ENCODE data around the gene BABAM2. TPM values are rescaled to one million over a fixed set of nuclear protein-coding genes. Genes with fewer than 3 reads are reported as not detected.
A peak's percentile ranks its signal among the peaks of the same experiment; 100 is the strongest.

BABAM2 gene
- total RNA-seq, 2 experiments from 2014 or later, result 50.7 to 51.0 TPM

DNA sequence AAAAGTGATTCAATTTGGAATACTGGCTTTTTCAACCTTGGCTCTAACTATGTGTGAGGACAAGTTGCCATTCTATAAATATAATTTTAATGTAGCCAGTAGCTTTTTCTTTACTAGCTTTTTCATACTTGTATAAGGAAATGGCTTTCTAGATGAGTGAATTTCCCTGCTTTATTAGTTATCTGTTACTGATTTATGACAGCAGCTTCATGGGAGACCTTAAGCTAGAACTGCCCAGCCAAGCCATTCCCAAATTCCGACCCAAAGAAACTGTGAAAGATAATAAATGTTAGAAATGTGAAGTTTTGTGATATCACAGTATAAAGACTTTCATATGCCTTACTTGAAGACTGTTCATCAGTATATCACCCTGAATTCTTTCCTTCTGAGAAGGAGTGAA is 32.3 kb downstream of the BABAM2 start:
- no peak overlapping the region for H3K4me3 Mint-ChIP-seq

DNA sequence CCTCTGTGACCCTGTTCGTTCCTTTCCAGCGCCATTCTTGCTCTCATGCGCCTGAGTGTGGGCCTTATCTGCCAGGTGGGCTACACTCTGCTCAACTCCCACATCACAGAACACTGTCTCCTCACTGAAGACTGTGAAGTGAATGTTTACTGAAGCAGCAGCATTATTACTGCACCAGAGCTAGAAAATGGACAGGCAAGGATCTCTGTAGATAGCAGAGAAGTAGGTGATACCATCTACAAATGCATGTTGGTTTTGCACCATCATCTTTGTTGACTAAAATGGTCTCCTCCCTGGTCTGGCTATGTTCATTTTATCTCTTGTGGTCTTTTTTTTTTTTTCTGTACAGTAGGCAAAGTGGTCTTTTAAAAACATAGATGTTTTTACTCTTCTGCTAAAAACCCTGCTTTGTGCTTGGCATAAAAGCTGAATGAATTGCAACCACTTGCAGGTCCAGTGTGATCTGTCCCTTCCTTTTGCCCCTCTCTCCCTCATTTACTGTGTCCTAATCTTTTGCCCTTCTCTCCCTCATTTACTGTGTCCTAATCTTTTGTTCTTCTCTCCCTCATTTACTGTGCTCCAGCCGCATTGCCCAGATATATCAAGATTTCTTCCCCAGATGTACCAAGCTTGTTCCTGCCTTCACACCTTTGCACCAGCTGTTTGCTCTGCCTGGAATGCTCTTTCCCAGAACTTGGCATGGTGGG is 35.4 kb downstream of the BABAM2 start:
- Mint-ChIP-seq H3K27me3 (no peaks in the 10 kb centered on the region), H3K9me3 (no peaks in the 10 kb centered on the region), H3K27ac (no peak overlapping the region), H3K4me1 (peaks cover 13% of the 10 kb centered on the region), H3K36me3 (peaks cover 39% of the 10 kb centered on the region), H3K4me3 (no peak overlapping the region)
- no peak for ATAC-seq (ENCODE audit: low read depth)
- DNase-seq, result no peak
- POLR2A ChIA-PET, result no interaction called here

More for the DNA sequence above, 32.3 kb downstream of the BABAM2 start:
- H3K27ac Mint-ChIP-seq, result no peak overlapping the region
- H3K9me3 Mint-ChIP-seq, result no peaks in the 10 kb centered on the region
- H3K27me3 Mint-ChIP-seq, result no peaks in the 10 kb centered on the region
- H3K4me1 Mint-ChIP-seq, result peaks cover 17% of the 10 kb centered on the region
- DNase-seq, result no peak
- no peak for ATAC-seq (ENCODE audit: low read depth)
- POLR2A ChIA-PET, result no interaction called here
- H3K36me3 Mint-ChIP-seq, result peaks cover 44% of the 10 kb centered on the region

DNA sequence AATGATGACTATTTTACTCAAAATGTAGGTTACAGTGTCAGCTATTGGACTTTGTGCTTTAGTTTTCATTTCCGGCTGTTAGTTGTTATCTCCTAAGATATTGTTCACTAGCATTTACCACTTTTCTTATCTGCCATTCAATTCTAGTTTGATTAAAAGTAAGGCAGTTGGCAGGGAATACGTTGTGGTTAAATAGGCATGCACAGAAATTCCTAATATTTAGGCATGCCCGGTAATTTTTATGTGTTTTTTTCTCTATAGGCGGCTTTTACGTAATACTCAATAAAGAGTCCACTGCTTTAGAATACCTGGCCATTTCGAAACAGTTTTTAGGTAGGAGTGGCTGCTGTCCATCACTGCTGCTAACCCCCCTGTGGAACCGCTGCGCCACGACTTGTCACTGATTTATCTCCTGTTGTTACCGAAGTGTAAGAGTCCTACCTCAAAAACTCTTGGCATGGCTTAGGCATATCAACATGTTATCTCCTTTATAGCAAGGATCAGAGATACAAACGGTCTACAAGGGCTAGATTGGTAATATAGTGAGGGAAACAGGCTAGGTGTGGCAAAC is 39.5 kb downstream of the BABAM2 start:
- Mint-ChIP-seq H3K27me3 (no peaks in the 10 kb centered on the region), H3K9me3 (no peaks in the 10 kb centered on the region), H3K36me3 (peaks cover 51% of the 10 kb centered on the region), H3K4me3 (no peak overlapping the region), H3K27ac (no peak overlapping the region), H3K4me1 (peaks cover 19% of the 10 kb centered on the region)
- no peak for DNase-seq
- ATAC-seq (ENCODE audit: low read depth), result no peak
- POLR2A ChIA-PET, result no interaction called here

DNA sequence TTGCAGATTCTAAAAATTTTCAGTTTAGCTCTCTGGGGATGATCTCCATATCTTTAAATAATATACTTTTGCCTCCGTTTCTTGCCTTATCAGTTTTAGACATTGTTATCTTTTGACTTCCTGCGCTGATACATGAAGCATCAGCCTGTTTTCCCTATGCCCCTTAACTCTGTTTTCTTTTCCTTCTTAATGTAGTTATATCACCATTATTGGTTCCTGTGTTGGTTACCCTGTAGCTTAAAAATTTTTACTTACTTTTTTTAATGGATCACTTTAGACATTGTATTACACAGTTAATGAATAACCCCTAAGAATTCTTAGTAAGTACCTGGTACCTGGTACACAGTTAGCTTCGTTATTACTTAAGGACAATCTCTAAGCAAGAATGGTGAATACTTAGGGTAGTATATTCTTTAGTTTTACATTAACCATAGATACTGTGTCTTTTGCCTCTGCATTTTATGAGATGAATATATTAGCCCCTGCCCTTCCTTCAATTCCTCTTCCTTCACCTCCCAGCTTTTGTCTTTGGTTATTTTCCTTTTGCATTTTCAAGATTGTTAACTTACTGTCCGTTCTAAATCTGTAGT is 40.9 kb downstream of the BABAM2 start:
- Mint-ChIP-seq H3K36me3 (peaks cover 39% of the 10 kb centered on the region), H3K27me3 (no peaks in the 10 kb centered on the region), H3K4me1 (peaks cover 12% of the 10 kb centered on the region)

DNA sequence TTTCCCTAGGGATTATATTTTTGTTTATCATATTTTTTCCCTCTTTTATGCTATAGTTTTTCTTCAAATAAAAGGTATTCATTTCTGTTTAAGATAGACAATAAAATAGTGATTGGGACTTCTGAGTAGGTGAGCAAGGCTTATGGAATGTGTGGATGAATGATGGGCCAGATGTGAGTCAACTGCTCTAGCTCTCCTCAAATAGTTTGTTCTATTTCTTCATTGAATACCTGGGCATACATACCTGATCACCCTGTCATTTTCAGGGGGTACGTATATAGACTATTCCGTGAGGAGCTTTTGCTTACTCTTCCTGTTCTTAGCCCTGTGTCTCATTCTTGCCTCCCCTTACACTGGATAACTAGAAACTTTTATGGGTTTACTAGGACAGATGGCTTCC is 41.9 kb downstream of the BABAM2 start:
- Mint-ChIP-seq H3K4me3 (no peak overlapping the region), H3K36me3 (peaks cover 39% of the 10 kb centered on the region), H3K4me1 (peaks cover 12% of the 10 kb centered on the region), H3K27me3 (no peaks in the 10 kb centered on the region), H3K27ac (no peak overlapping the region), H3K9me3 (no peaks in the 10 kb centered on the region)
- DNase-seq (no peak), ATAC-seq (ENCODE audit: low read depth) (no peak)
- POLR2A ChIA-PET, result no interaction called here

More for the DNA sequence above, 40.9 kb downstream of the BABAM2 start:
- Mint-ChIP-seq H3K4me3 (no peak overlapping the region), H3K27ac (no peak overlapping the region), H3K9me3 (no peaks in the 10 kb centered on the region)
- POLR2A ChIA-PET, result no interaction called here
- no peak for DNase-seq
- no peak for ATAC-seq (ENCODE audit: low read depth)

DNA sequence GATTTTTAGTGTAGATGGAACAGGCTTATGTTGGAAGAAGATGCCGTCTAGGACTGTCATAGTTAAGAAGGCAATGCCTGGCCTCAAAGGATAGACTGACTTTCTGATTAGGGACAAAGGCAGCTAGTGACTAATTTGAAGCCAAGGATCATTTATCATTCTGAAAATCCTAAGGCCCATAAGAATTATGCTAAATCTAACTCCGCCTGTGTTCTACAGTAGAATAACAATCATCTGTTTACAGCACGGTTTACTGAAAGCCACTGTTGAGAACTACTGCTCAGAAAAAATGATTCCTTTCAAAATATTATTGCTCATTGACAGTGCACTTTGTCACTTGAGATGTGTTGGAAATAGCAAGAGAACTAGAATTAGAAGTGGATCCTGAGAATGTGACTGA is 44.5 kb downstream of the BABAM2 start:
- H3K4me1 Mint-ChIP-seq, result peaks cover 14% of the 10 kb centered on the region
- H3K27me3 Mint-ChIP-seq, result no peaks in the 10 kb centered on the region
- DNase-seq, result no peak
- peaks cover 40% of the 10 kb centered on the region for H3K36me3 Mint-ChIP-seq
- POLR2A ChIA-PET, result no interaction called here
- no peak overlapping the region for H3K4me3 Mint-ChIP-seq
- H3K9me3 Mint-ChIP-seq, result no peaks in the 10 kb centered on the region
- ATAC-seq (ENCODE audit: low read depth), result no peak
- no peak overlapping the region for H3K27ac Mint-ChIP-seq

DNA sequence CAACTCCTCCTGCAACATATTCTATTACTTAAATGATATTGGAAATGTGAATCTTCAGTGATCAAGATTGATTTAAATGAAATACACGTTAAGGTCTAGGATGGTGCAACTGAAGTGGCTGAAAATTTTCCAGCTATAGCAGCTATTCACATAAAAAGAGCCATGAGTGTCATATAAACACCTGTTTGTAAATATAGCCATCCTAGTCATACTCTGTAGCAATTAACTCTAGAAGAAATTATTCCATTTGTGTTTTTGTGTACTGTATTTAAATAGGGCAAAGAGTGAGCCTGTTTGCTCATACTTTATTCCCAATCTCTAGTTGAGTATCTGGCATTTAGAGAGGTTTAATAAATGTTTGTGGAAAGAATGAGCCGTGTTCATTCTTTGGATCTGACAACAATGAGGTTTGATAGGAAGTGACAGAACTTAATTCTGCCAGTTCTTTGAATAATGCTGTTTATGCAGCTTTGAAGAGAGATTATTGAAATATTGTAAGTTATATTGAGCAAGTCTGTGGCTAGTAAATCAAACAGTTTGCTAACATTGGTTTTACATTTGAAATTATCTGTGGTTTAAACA is 49.7 kb downstream of the BABAM2 start:
- Mint-ChIP-seq H3K36me3 (peaks cover 27% of the 10 kb centered on the region), H3K4me1 (peaks cover 15% of the 10 kb centered on the region), H3K27me3 (no peaks in the 10 kb centered on the region), H3K27ac (no peak overlapping the region), H3K4me3 (no peak overlapping the region), H3K9me3 (no peaks in the 10 kb centered on the region)
- DNase-seq (no peak), ATAC-seq (ENCODE audit: low read depth) (no peak)
- POLR2A ChIA-PET, result no interaction called here

DNA sequence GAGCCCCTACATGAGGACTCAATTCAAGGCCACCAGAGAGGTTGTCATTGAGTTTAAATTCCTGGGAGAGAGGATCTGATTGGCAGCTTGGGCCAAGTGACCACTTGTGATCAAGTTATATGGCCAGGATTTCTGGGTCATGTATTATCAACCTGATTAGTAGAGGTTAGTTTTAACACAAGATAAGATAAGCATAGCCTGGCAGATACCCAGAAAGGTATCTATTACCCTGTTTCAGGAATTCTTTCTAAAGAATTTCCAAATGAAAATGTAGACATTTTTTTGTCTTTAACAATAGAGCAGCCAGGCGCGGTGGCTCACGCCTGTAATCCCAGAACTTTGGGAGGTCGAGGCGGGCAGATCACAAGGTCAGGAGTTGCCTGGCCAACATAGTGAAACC is 50.5 kb downstream of the BABAM2 start:
- POLR2A ChIA-PET, result no interaction called here
- Mint-ChIP-seq H3K36me3 (peaks cover 25% of the 10 kb centered on the region), H3K9me3 (no peaks in the 10 kb centered on the region), H3K4me1 (peaks cover 15% of the 10 kb centered on the region), H3K27ac (no peak overlapping the region), H3K27me3 (no peaks in the 10 kb centered on the region), H3K4me3 (no peak overlapping the region)
- no peak for DNase-seq
- ATAC-seq (ENCODE audit: low read depth), result no peak

DNA sequence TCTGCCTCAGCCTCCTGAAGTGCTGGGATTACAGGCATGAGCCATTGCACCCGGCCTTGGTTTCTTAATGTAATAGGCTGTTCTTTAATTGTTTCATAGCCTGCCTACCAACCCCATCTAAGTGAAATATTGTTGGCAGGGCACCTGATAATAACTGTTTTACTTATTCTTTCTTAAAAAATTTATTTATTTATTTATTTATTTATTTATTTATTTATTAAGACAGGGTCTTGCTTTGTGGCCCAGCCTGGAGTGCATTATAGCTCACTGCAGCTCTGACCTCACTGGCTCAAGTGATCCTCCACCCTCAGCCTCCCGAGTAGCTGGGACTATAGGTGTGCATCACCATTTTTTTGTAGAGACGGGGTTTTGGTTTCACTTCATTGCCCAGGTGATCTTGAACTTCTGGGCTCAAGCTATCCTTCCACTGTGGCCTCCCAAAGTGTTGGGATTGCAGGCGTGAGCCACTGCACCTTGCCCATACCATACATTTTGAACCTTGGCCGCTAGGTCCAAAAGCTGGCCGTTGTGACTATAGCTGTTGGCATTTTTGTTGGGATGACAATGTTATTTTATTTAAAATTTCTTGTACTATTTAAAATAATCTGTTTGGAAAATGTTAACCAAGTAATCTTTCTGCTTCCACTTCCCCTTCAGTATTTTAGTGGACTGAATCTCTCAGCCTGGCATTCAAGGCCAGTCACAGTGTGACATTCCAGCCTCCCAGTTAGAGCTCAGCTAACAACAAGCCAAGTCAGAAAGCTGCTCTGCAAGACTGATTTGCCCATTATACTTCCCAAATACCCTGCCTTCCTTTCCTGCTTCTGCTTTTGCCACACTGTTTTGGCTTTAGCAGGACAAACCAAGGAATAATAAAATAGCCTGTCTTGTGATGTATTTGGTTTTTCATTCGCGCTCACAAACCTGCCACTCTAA is 52.4 kb downstream of the BABAM2 start:
- Mint-ChIP-seq H3K4me1 (peaks cover 13% of the 10 kb centered on the region), H3K27me3 (no peaks in the 10 kb centered on the region), H3K27ac (no peak overlapping the region), H3K4me3 (no peak overlapping the region), H3K9me3 (no peaks in the 10 kb centered on the region), H3K36me3 (peaks cover 20% of the 10 kb centered on the region)
- POLR2A ChIA-PET, result interaction anchor here (0.6 kb wide), 1 partner anchor 19 kb away, joined by 3 read pairs; no protein-coding TSS in a partner anchor
- ATAC-seq (ENCODE audit: low read depth), result no peak
- DNase-seq, result no peak

DNA sequence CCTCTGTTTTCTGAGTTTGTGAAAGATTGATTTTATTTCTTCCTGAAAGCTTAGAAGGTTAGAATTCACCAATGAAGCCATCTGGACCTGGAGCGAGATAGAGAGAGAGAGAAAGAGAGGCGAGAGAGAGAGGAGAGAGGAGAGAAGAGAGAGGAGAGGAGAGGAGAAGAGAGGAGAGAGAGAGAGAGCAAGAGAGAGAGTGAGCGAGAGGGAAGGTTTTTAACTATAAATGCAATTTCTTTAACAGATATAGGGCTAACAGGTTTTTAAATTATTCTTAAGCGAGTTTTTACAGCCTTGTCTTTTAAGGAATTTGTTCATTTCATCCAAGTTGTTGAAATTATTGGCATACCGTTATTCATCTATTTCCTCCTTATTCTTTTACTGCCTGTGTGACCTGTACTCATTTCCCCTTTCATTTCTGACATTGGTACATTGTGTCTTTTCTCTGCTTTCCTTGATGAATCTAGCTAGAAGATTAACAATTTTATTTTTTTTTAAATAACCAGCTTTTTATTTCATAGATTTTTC is 56.1 kb downstream of the BABAM2 start:
- no peaks in the 10 kb centered on the region for H3K27me3 Mint-ChIP-seq
- no peak for ATAC-seq (ENCODE audit: low read depth)

DNA sequence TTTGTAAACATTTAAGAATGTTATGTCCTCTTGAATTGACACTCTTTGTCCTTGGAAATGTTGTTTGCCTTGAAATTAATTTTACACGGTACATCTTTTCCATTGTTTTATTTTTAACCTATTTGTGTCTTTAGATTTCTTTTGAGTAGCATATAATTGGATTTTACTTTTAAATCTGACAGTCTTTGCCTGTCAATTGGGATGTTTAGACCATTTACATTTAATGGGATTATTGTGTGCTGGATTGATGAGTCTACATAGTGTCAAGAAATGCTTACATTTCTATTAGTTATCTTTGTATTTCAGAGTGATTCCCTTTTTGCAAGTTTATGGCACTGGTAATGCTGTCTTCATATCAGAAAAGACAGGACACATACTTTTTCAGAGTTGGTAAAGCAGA is 61.5 kb downstream of the BABAM2 start:
- no peak overlapping the region for H3K4me3 Mint-ChIP-seq
- no peak for ATAC-seq (ENCODE audit: low read depth)
- POLR2A ChIA-PET, result no interaction called here

More for the DNA sequence above, 56.1 kb downstream of the BABAM2 start:
- Mint-ChIP-seq H3K9me3 (no peaks in the 10 kb centered on the region), H3K27ac (peak overlapping the region; percentile 47), H3K36me3 (peaks cover 30% of the 10 kb centered on the region), H3K4me3 (peak overlapping the region; percentile 24), H3K4me1 (peaks cover 22% of the 10 kb centered on the region)
- POLR2A ChIA-PET, result no interaction called here
- DNase-seq, result no peak

DNA sequence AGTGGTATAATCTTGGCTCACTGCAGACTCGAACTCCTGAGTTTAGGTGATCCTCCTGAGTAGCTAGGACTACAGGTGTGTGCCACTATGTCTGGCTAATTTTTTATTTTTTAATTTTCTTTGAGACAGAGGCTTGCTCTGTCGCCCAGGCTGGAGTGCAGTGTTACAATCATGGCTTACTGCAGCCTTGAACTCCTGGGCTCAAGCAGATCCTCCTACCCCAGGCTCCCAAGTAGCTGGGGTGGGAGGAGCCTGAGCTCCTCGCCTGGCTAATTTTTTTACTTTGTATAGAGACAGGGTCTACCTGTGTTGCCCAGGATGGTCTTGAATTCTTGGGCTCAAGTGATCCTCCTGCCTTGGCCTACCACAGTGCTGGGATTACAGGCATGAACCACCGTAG is 62.5 kb downstream of the BABAM2 start:
- no peaks in the 10 kb centered on the region for H3K27me3 Mint-ChIP-seq
- ATAC-seq (ENCODE audit: low read depth), result no peak
- DNase-seq, result no peak
- H3K27ac Mint-ChIP-seq, result peak overlapping the region; percentile 47
- H3K4me3 Mint-ChIP-seq, result no peak overlapping the region
- peaks cover 57% of the 10 kb centered on the region for H3K4me1 Mint-ChIP-seq
- POLR2A ChIA-PET, result no interaction called here
- H3K9me3 Mint-ChIP-seq, result peaks cover 14% of the 10 kb centered on the region
- peaks cover 54% of the 10 kb centered on the region for H3K36me3 Mint-ChIP-seq

More for the DNA sequence above, 61.5 kb downstream of the BABAM2 start:
- Mint-ChIP-seq H3K9me3 (peaks cover 10% of the 10 kb centered on the region), H3K36me3 (peaks cover 44% of the 10 kb centered on the region), H3K27me3 (no peaks in the 10 kb centered on the region), H3K27ac (no peak overlapping the region), H3K4me1 (peaks cover 47% of the 10 kb centered on the region)
- no peak for DNase-seq

DNA sequence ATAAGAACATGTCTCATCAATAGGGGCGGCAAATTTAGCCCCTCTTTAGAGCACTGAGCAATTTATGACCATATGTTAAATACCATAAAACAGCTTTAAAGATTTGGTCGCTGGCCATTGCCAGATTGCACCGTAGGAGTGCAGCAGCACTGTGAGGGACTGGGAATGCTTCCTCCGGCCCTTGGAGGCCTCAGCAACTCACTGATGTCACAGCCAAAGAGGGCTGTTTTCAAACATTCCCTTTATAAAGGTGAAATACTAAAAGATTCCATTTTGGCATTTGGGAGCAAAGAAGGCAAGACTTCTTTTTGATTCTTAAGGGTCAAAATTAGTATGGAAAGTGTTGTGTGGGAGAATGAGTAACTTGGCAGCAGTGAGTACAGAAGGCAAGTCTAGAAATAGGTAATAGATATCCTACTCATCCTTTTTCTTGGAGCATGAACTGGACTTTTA is 63.7 kb downstream of the BABAM2 start:
- Mint-ChIP-seq H3K4me1 (peaks cover 62% of the 10 kb centered on the region), H3K9me3 (peaks cover 14% of the 10 kb centered on the region), H3K27me3 (no peaks in the 10 kb centered on the region), H3K27ac (peak overlapping the region; percentile 32), H3K4me3 (no peak overlapping the region), H3K36me3 (peaks cover 52% of the 10 kb centered on the region)
- DNase-seq (no peak), ATAC-seq (ENCODE audit: low read depth) (no peak)
- POLR2A ChIA-PET, result interaction anchor here (1.0 kb wide), 1 partner anchor 64 kb away, joined by 5 read pairs; the partner anchor contains the start of genes BABAM2 and RBKS
